Fibroblast of skin of scalp (primary cell): Measurements from ENCODE around the gene TCF7L2. TPM values are rescaled to one million over a fixed set of nuclear protein-coding genes. Genes with fewer than 3 reads are reported as not detected.

Experiments used
- DNase-seq: peaks from one replicate; pipeline ENCODE4 v3.0.0-alpha.2; 2013
- polyA plus RNA-seq, 2 experiments: library from polyadenylated mRNA; unstranded; fragments of 120-200 nt; gene quantifications; one replicate each; pipeline ENCODE4 v1.2.1, GENCODE V29; 2013; ENCODE audit not compliant: insufficient read length in 2 of 2

Gene TCF7L2
- 35.1 TPM for polyA plus RNA-seq (2013, experiment 1 of 2; ENCODE audit: insufficient read length)
- 36.6 TPM for polyA plus RNA-seq (2013, experiment 2 of 2; ENCODE audit: insufficient read length)

DNA sequence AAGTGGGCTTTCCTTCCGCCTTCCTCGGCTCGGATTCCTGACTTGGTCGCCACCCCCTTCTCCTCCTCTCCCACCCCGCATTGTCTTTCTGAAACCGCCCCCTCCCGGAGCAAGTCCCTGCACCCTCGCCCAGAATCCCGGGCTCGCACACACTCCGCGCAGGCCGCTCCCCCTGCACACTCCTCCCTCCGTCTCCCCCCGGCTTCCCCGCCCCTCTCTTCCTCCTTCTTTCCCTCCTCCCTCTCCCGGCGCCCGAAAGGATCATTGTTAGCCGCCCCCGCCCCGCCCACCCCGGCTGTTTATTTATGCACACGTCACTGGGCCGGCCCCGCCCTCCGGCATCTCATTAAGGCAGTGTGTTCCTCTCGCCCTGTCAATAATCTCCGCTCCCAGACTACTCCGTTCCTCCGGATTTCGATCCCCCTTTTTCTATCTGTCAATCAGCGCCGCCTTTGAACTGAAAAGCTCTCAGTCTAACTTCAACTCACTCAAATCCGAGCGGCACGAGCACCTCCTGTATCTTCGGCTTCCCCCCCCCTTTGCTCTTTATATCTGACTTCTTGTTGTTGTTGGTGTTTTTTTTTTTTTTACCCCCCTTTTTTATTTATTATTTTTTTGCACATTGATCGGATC is at the start of gene TCF7L2:
TSS of gene TCF7L2 (plus strand) at position 373 of the 633 bp plus-strand sequence. CDS start 510 bp downstream, outside the sequence.
- peak; percentile 99 for DNase-seq

DNA sequence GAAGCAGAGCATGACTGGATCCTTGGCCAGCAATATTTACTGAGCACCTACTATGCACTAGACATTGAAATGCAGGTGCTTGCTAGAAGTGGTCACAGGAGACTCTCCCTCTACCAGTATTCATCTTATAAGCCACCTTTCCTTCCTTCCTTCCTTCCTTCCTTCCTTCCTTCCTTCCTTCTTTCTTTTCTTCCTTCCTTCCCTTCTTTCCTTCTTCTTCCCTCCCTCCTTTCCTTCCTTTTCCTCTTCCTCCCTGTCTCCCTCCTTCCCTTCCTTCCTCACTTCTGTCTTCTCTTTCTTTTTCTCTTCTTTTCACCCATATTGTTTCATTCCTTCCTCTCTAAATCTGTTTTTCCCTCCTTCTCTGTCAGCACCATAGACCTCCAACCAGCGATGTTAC is 47.3 kb upstream of the TCF7L2 start:
- DNase-seq: no peak

DNA sequence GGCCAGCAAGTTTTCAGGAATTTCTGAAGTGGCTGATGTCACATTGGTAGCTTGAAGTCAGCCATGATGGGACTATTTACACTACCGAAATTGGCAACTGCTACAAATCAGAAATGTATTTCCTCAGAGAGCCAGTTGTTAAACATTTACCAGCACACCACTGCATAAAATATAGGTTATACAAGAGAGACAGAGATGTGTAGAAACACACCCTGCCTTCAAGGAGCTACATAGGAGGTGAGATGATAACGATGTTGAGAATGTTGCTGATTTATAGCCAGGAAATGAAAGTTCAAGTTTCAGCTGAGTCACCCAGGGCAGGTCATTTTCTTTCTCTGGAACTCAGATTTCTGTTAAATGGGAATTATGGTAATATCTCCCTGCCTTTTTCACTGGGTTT is 46.0 kb upstream of the TCF7L2 start:
- peak; percentile 30 for DNase-seq

DNA sequence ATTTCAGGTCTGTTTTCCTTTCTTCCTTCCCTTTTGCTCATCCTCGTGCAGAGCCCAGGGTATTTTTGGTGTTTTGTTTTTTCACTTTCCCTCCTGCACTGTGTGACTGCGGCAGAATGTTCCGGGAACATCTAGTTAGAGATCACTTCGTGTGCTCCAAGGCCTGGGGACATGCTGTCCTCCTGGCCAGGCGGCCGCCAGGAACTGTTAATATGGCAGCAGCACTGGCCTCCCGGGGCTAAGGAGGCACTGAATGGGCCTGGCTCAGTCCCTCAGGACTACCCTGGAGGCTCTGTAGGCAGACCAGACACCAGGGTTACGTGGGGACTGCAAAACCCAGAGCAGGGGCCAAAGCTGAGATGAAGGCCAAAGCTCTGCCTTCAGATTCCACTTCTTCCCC is 43.1 kb upstream of the TCF7L2 start:
- no peak for DNase-seq

DNA sequence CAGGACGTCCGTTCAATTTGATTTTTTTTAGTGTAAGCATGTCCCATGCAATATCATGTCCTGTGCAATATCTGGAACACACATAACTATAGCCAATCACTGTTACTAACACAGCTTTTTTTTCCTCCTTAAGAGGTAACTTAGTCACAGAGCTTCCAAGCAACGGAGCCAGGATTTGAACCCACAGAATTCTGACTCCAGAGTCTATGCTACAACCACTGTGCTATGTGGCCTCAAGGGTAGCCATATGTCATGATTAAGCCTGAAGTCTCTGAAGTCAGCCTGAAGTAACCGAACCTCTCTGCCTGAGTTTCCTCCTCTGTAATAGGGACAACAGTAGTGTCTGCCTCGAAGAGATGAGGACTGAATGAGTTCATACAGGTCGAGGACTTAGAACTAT is 42.2 kb upstream of the TCF7L2 start:
- DNase-seq: peak; percentile 11

DNA sequence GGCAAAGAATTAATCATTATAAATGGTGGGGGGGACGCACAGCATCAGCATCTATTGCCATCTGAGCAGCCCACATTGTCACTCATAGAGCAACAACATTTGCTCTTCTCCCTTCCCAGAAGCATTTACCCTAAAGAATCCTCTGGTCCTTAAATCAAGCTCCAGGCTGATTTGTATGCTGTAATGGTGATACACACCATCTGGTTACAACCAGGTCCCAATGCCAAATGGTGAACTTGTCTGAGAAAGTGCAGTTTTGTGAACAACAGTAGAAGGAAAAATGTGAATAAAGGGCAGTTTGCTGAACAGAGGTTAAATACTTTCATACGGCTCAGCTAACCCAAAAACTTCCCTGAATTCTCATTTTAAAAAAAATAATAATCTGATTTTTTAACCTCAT is 38.8 kb upstream of the TCF7L2 start:
- no peak for DNase-seq

DNA sequence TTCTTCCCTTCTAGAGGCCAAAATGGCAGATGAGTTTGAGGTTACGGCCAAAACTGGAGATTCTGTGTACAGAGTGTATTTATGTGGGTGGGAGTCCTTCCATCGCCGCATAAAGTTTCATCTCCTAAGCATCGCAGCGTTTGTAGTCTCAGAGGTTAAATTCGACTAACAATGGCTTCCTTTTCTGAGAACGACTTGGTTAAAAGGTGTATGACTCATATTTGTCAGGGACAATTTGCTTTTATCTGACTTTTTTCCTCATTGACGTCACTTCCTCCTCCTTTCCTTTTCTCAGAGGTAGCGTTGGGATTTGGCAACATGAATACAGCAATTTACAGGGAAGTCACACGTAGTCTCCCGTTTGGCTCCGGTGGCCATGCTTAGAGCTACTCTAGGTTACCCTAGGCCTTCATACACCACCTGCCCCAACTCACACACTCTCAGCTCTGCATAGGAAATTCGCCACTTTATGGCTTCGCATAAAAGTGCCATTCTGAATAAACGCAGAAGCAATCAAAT is 37.6 kb upstream of the TCF7L2 start:
- no peak for DNase-seq

DNA sequence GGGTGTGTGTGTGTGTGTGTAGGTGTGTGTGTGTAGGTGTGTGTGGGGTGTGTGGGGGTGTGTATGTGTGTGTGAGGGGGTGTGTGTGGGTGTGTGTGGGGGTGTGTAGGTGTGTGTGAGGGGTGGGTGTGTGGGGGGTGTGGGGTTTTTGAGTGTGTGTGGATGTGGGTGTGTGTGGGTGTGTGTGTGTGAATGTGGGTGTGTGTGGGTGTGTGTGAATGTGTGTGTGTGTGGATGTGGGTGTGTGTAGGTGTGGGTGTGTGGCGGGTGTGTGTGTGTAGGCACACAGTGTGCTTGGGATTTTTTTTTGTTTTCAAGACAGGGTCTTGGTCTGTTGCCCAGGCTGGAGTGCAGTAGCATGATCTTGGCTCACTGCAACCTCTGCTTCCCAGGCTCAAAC is 36.8 kb upstream of the TCF7L2 start:
- no peak for DNase-seq

DNA sequence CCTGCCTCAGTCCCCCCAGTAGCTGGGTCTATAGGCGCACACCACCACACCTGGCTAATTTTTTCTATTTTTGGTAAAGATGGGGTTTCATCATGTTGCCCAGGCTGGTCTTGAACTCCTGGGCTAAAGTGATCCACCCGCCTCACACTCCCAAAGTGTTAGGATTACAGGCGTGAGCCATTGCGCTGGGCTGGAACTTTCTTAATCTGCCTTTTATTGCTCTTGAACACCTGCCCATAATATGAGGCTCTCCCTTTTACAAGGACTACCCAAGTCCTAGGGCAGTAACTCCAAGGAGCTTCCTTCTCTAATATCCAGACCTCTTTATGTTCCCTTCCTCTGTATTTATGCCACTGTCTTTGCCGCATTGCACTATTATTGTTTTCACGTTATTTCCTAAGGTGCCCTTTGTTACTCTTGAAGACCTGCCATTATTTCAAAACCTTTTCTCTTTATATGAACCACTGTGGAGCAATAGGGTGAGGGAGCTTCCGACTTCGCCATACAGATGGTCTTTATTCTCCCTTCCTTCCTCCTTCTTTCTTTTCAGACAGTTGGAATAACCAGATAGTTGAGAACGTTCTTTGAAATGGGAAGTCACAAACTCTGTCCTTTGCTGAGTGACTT is 36.3 kb upstream of the TCF7L2 start:
- no peak for DNase-seq

DNA sequence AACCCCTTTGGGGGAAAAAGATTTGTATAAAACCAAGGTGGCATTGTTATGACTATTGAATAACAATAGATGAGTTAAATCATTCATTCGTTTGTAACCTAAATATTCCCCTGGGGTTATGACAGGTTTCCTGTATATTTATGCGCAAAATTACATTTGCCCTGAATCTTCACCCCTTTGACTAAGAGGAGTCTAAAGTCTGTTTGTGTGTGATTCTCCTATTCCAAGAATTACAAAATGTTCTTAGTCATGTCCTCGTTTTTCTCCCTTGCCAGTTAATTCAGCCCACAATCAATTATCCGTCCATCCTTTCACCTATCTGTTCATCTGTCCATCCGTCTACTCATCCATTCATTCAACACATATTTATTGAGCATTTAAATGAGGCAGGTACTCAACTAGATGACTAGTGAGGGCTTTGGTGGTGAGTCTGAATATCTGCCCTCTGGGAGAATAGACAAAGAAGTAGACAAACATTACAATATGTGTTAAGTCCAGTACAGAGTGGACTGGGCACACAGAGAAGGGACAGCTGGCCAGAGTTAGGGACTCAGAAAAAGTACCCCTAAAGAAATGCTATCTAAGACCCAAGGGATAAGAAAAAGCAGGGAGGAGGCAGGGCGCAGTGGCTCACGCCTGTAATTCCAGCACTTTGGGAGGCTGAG is 35.6 kb upstream of the TCF7L2 start:
- DNase-seq: no peak

DNA sequence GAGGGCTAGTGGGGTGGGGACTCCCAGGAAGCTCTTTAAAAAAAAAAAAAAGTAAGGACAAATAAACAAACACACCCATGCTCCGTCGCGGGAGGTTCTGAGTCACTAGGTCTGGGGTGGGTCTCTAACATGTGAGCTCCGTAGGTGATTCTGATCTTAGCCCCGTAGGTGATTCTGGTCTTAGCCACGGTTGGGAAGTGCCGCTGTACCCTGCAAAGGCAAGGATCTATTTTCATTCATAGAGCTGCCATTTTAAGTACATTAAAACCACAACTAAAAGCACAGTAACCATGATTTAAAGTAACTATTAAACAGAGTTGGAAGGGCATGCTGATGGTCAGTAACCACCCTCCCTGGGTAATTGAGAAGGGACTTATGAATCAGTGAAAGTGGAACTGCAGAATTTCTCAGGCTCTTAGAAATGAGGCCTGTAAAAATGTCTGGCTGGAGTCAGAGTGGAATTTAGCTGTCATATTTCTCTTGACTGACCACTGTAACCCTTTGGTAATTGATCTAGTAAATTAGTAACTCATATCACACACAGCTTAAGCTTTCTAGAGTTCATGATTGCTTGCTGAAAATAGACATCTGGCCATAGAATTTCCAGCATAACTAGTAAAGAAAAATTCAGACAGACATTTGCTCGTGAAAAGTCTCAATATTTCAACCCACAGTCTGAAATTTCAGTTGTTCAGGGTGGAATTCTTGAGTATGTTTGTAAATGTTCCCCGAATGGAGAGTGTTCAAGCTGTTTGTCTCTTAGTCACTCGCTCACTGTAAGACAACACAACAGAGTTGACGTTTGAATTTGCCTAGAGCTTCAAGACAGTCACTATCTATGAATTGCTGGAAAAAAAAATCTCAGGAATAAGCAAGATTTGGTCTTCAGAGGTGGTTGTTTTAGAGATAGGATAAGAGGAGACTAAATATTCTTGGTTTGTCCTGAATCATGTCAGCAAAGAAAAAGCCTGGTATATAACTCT is 34.2 kb upstream of the TCF7L2 start:
- DNase-seq: no peak

DNA sequence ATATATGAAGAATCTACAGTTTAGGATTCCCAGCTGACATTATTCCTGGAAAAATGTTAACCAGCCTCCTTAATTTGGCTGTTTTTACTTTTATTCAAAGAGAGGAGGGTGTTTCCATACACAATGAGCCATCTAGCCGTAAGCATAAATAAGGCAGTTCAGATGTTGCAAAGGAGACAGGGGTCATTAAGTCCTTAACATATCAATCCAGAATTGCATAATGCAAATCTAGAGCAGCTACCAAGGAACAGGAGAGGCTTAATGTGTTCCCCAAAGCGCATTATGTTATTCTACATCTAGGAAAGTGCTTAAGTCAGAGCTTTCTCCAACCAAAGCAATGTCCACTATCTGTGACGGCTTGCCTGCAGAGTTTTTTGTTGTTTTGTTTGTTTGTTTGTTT is 32.4 kb upstream of the TCF7L2 start:
- DNase-seq: no peak

DNA sequence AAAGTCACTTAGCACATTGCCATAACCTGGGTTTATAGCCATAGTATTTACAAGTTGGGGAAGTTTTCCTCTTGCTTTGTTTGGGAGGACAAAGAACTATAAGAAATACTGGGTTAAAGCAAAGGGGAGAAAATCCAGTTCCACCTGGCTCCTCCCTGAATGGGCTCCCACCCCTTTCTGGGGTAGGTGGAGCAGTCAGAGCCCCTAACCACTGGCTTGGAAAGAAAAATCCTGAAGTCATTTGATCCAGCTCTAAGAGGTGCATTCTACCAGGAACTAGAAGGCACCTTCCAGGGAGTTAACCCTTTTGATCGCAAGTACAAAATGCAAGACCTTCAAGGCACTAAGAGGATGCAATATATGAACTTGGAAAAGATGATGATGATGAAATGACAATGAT is 31.3 kb upstream of the TCF7L2 start:
- no peak for DNase-seq

DNA sequence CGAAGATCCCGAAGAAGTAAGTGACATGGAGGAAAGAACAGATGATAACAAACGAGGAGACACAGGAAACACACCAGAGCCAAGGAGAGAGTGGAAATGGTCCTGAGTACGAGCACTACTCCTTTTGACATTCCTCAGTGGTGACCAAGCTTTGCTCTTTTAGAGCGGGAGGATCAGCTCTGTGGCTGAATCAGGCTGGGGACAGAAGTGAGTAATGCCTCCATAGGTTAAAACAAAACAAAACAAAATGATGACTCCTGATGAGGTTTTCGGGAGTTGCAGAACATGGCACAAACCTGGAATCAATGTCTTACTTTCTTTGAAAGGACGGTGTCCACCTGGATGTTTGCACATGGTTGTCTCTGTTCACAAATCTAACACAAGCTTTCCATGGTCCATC is 30.3 kb upstream of the TCF7L2 start:
- peak; percentile 75 for DNase-seq

DNA sequence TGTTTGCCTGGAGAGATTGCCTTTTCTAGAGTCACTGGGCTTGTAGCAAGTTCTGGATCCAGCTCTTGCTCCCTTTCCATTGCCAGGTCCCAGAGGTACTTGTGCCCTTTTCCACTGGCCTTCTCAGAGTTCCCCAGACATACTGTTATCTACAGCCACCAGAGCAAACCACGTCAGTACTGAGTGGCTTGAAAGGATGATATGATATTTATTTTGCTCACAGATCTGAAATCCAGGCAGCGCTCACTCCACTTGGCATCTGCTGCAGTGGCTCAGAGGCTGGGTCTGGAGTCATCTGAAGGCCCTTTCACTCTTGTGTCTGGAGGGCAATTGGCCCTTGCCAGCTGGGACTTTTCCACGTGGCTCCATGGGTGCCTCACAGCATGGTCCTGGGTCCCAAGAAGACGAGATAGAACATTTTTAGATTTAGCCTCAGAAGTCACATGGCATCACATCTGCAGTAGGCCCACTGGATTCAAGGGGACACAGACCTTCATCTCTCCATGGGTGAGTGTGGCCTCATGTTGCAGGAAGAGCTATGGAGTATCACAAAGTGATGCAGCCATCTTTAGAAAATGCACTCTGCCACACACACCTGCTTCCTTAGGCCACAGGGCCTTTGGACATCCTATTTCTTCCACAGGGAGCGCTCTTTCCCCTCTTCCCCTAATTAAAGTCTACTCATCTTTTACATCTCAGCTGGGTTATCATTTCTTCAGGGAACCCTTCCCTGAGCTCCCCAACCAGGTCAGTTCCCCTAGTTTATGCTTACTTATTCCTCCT is 22.9 kb upstream of the TCF7L2 start:
- no peak for DNase-seq

DNA sequence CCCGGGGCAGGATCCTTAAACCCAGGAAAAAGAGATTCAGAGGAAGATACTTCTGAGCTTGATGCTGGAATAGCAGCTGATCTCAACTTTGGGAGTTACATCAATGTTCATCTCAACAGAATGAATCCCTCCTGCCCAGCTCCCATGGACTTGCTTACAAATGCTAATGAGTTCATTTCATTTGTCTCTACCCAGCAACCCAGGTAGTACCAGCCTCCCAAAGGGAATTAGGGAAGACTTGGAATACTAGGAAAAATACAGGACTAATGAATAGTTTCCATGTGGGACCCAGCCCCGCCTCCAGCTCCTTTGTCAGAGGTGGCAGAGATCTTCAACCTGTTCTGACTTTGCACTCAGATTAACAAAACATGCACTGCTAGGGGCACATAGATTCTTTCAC is 22.1 kb upstream of the TCF7L2 start:
- DNase-seq: no peak

DNA sequence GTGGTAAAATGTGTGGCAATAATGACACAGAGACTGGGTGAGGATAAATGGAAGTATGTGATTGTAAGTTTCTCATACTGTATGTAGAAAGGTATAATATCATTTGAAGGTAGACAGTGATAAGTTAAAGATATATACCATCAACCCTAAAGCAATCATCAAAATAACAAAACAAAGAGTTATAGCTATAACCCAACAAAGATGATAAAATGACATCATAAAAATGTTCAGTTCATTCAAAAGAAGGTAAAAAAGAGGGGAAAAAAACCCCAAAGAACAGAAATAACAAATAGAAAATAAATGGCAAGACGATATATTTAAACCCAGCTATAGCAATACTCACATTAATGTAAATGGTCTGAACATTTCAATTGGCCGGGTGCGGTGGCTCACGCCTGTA is 17.4 kb upstream of the TCF7L2 start:
- DNase-seq: no peak

DNA sequence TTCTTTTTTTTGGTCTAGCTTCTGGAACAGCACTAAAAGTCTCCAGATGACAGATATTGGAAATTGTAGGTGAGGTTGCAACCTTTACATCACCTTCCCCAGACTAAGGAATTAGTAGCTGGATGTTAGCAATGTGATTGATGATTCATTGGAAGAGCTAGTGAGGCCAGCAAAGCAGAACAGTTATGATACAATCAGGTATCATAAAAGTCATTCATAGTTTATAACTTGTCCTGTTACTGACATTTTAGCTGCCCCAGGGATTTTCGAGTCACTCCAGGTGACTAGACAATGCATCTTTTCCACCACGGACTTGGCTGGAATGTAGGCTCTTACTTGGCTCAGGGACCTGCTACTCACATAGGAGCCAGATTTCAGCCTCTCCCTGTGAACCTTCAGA is 15.9 kb upstream of the TCF7L2 start:
- DNase-seq: no peak

DNA sequence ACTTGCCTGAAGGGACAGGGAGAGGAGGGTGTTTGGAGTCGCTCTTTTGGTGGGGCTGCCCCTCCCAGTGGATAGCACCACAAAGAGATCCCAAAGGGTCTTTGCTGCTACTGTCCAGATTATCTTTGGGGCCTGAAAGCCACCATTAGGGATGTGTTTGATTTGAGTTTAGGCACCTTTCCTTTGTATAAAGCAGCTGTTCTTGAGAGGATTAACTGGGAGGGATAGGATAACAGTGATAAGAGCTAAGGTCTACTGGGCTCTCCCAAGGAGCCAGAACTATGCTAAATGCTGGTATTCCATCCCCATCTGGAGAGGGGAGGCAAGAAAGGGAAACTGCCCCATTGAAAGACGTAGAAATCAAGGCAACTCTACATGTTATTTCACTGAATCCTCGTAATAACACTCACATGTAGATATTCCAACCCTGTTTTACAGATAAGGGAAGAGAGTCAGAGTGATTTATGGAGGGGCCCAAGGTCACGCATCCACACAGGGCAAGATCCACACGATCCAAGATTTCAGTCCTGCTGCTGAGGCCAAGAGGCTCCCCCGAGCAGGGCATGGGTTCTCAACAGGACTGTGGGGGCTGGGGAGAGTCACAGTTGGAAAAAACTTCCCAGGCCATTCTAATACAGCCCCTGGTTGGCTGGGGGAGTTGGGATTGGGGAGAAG is 11.1 kb upstream of the TCF7L2 start:
- DNase-seq: no peak

DNA sequence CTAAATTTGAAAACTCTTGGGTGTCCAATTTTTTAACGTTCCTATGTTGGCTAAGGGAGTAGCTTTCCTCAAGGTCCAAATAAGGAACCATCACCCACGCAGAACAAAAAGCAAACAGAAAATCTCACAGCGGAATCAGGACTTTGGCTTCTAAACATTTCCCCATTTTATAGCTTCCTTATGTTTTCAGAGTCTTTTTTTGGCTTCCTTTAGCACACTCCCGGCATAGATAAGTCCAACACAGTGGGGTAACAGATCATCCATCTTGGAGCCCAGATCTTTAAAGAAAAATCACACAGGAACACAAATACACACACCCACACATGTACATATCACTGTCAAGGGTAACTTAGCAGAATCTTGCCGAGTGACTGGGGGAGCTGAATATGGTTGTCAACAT is 4.2 kb upstream of the TCF7L2 start:
- no peak for DNase-seq

DNA sequence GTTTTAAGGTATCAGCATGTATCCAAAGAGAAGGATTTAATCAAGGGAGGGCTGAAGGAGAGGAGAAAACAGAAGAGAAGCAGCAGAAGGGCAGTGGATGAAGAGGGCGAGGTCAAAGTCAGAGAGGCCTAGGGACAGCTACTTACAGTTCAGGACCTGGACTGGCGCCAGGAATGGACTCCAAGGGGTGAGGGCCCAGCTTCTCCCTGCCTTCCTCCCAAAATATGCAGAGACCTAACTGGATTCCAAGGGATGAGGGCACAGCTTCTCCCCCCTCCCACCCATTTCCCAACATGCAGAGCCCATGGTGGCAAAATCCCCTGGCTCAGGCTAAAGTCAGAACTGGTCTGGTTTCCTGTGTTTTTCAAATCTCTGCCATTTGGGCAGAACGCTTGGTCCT is 3.4 kb upstream of the TCF7L2 start:
- no peak for DNase-seq
